Measurements from ENCODE around the gene TOB1. TPM values are rescaled to one million over a fixed set of nuclear protein-coding genes. Genes with fewer than 3 reads are reported as not detected.
"Not testable (repeated sequence)": the region's sequence is repeated elsewhere in the genome, so short reads cannot be mapped to it uniquely, and the experiment has no call there.

Gene TOB1
- total and polyA plus RNA-seq, 12 donors, result 22.4 to 332 (median 62.7) TPM

DNA sequence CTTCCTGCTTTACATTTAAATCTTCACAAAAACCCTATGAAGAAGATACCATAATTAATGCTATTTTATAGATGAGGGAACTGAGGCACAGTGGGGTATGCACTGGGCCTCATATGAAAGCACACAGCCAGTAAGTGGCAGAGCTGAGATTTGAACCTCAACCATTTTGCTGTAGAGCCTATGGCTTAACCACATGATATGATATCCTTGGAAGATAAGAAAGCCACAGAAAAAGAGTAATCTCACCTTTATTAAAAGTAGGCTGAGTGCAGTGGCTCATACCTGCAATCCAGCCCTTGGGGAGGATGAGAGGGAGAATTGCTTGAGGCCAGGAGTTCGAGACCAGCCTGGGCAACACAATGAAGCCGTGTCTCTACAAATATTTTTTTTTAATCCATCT is 15.0 kb upstream of the TOB1 start:
- H3K4me1 ChIP-seq (replicated peaks in 1 of 2), result no peaks in the 10 kb centered on the region
- TF ChIP-seq, protein P1, sequence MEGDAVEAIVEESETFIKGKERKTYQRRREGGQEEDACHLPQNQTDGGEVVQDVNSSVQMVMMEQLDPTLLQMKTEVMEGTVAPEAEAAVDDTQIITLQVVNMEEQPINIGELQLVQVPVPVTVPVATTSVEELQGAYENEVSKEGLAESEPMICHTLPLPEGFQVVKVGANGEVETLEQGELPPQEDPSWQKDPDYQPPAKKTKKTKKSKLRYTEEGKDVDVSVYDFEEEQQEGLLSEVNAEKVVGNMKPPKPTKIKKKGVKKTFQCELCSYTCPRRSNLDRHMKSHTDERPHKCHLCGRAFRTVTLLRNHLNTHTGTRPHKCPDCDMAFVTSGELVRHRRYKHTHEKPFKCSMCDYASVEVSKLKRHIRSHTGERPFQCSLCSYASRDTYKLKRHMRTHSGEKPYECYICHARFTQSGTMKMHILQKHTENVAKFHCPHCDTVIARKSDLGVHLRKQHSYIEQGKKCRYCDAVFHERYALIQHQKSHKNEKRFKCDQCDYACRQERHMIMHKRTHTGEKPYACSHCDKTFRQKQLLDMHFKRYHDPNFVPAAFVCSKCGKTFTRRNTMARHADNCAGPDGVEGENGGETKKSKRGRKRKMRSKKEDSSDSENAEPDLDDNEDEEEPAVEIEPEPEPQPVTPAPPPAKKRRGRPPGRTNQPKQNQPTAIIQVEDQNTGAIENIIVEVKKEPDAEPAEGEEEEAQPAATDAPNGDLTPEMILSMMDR (IDR thresholded peaks at IDR 0.05), result no peak
- TF ChIP-seq POLR2A (IDR thresholded peaks at IDR 0.05), result no peak
- no peak overlapping the region for H3K4me3 ChIP-seq
- no peak for DNase-seq
- no peaks in the 10 kb centered on the region for H3K9me3 ChIP-seq (replicated peaks in 1 of 3)
- H3K27ac ChIP-seq, result no peak overlapping the region
- no peaks in the 10 kb centered on the region for H3K36me3 ChIP-seq (replicated peaks in 1 of 2)
- intact Hi-C loops (cut with DNase I), result no loop called here
- 93 to 97% (median 96%) methylated on average over 2 of the region's 2 CpGs for WGBS, 4 donors
- H3K27me3 ChIP-seq, result no peaks in the 10 kb centered on the region

DNA sequence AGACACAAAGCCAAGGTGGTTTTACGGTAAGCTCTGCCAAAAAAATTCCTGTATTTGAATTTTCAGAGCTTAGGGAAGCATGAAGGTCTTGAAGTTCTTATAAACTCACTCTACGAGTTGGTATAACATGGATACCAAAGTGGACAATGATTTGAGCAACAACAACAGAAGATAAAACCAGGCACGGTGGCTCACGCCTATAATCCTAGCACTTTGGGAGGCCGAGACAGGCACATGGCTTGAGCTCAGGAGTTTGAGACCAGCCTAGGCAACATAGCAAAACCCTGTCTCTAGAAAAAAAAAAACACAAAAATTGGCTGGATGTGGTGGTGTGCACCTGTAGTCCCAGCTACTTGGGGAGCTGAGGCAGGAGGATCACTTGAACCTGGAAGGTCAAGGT is 12.9 kb upstream of the TOB1 start:
- no peak for DNase-seq
- H3K27me3 ChIP-seq, result no peaks in the 10 kb centered on the region
- no peak overlapping the region for H3K27ac ChIP-seq
- TF ChIP-seq POLR2A (IDR thresholded peaks at IDR 0.05), result no peak
- TF ChIP-seq, protein P1 (IDR thresholded peaks at IDR 0.05), result no peak
- 95 to 97% (median 96%) methylated on average over 5 of the region's 5 CpGs for WGBS, 4 donors
- intact Hi-C loops (cut with DNase I), result no loop called here
- no peaks in the 10 kb centered on the region for H3K36me3 ChIP-seq (replicated peaks in 1 of 2)
- no peaks in the 10 kb centered on the region for H3K9me3 ChIP-seq (replicated peaks in 1 of 3)
- no peak overlapping the region for H3K4me3 ChIP-seq
- H3K4me1 ChIP-seq (replicated peaks in 1 of 2), result no peaks in the 10 kb centered on the region

DNA sequence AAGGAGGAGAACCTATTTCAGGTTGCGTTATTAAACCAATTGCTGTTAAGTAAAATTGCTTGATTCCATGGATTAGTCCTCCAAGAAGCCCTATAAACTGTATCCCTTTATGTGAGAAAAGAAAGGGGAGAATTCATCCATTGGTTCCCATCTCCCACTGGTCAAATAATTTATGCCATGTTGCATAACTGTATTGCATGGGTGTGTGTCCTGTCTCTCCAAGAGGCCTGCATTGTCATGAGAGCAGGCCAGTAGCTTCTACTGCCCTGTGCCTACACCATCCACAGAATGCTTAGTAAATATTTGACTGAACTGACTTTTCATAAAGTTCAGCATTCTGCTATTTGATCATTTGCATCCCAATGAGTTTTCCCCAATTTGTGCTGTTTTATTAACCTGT is 11.7 kb upstream of the TOB1 start:
- WGBS, 4 donors, result 81 to 95% (median 91%) methylated on average over 1 of the region's 1 CpG
- Histone ChIP-seq H3K4me1 (replicated peaks in 1 of 2) (peaks cover 0 to 2% of the 10 kb centered on the region in 2 donors), H3K9me3 (replicated peaks in 1 of 3) (no peaks in the 10 kb centered on the region), H3K4me3 (no peak overlapping the region), H3K36me3 (replicated peaks in 1 of 2) (no peaks in the 10 kb centered on the region), H3K27ac (no peak overlapping the region), H3K27me3 (no peaks in the 10 kb centered on the region)
- no peak for TF ChIP-seq POLR2A (IDR thresholded peaks at IDR 0.05)
- TF ChIP-seq, protein P1 (IDR thresholded peaks at IDR 0.05), result no peak
- no peak for DNase-seq
- intact Hi-C loops (cut with DNase I), result no loop called here

DNA sequence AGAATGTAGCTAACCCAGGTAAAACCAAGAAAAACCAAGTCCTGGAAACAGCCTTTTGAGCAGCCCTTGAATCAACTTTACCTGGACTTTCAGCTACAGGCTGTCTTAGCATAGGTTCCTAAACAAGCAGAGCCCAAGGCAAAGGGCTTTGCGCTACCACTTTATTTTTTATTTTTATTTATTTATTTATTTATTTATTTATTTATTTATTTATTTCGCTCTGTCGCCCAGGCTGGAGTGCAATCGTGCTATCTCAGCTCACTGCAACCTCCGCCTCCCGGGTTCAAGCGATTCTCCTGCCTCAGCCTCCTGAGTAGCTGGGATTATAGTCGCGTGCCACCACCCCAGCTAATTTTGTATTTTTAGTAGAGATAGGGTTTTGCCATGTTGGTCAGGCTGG is 10.9 kb upstream of the TOB1 start:
- H3K9me3 ChIP-seq (replicated peaks in 1 of 3); H3K36me3 ChIP-seq (replicated peaks in 1 of 2); H3K27me3 ChIP-seq; intact Hi-C loops (cut with DNase I); H3K4me3 ChIP-seq; DNase-seq; H3K27ac ChIP-seq: not testable (repeated sequence)
- peaks cover 0 to 10% of the 10 kb centered on the region in 2 donors for H3K4me1 ChIP-seq (replicated peaks in 1 of 2)
- WGBS, 4 donors, result 95 to 98% (median 96%) methylated on average over 9 of the region's 9 CpGs

DNA sequence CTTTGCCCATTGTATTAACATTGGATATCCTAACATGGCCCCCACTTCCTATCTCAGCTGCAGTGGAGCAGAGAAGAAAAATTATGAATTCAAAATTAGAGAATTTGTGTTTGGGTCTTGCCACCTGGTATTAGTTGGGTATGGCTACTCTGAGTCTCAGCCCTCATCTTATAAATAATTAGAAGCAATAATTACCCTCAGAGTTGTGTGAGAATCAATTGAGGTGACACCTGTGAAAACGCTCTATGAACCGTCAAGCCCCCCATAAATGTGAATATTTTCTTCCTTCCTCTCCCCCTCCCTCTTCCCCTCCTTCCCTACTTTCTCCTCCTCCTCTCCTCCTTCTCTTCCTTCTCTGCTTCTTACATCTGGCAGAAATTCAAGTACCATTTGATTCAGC is 8.9 kb upstream of the TOB1 start:
- no peaks in the 10 kb centered on the region for H3K9me3 ChIP-seq (replicated peaks in 1 of 3)
- peaks cover 0 to 10% of the 10 kb centered on the region in 2 donors for H3K4me1 ChIP-seq (replicated peaks in 1 of 2)
- intact Hi-C loops (cut with DNase I), result no loop called here
- no peaks in the 10 kb centered on the region for H3K36me3 ChIP-seq (replicated peaks in 1 of 2)
- TF ChIP-seq POLR2A (IDR thresholded peaks at IDR 0.05), result no peak
- TF ChIP-seq, protein P1 (IDR thresholded peaks at IDR 0.05), result no peak
- WGBS, 4 donors, result 73 to 83% (median 81%) methylated on average over 2 of the region's 2 CpGs
- H3K27ac ChIP-seq, result no peak overlapping the region
- H3K4me3 ChIP-seq, result no peak overlapping the region
- no peaks in the 10 kb centered on the region for H3K27me3 ChIP-seq
- DNase-seq, result no peak
